Pancreas (tissue), 10 donors: ENCODE results near the gene ATP13A1. TPM values are rescaled to one million over a fixed set of nuclear protein-coding genes. Genes with fewer than 3 reads are reported as not detected.

ENCODE experiments used
- ATAC-seq, 4 donors: fragments of 200-7000 bp; cut with Tn5 transposase; one replicate each; pipeline versions ENCODE4 v1.8.0 to v1.9.1; 2020; ENCODE audit warnings: mild to moderate bottlenecking in 4 of 4, moderate library complexity in 4 of 4
- DNase-seq, 6 donors: peaks; one replicate each; pipeline ENCODE4 v3.0.0-alpha.2; 2020
- FAIRE-seq: peaks from 2 replicates; lab custom pipeline; 2012; peaks lifted over from hg19 to GRCh38; lab: Jason Lieb, UNC
- H3K27ac ChIP-seq, 4 donors: fragments of 200-600 bp; sonication (generic); 1 replicate in 3 of 4; 2 replicates in 1 of 4; pipeline versions ENCODE4 v1.5.0 to v1.8.0; 2020
- H3K27me3 ChIP-seq, 4 donors: fragments of 200-600 bp; one replicate each; pipeline ENCODE4 v1.8.0; 2021
- H3K36me3 ChIP-seq, 3 donors: fragments of 200-600 bp; sonication (generic) in 1 of 3; one replicate each; pipeline versions ENCODE4 v1.5.0 to v1.8.0; 2020 to 2021
- H3K4me1 ChIP-seq, 3 donors: fragments of 200-600 bp; one replicate each; pipeline ENCODE4 v1.8.0; 2021
- H3K4me3 ChIP-seq, 4 donors: fragments of 200-600 bp; sonication (generic) in 2 of 4; one replicate each; pipeline versions ENCODE4 v1.5.0 to v1.8.0; 2020 to 2021
- H3K9me3 ChIP-seq, 4 donors: fragments of 200-600 bp; one replicate each; pipeline ENCODE4 v1.8.0; 2021
- WGBS, 2 donors: extraction: QIAGEN DNeasy Blood & Tissue Kit; methylation state at CpG; one replicate each; pipeline ENCODE4 v1.1.7; 2013; 5-methylcytosine and 5-hydroxymethylcytosine counted together
- intact Hi-C, 3 donors: fragments of 100-400 bp; cut with DNase I; formaldehyde crosslinking; loops; one replicate each; pipeline versions ENCODE4 v1.11.1 to v1.14.2; 2022
- polyA plus RNA-seq, 2 donors: library from polyadenylated mRNA; stranded (reverse); fragments of 200-250 nt; gene quantifications; one replicate each; pipeline ENCODE4 v1.2.3, GENCODE V29; 2013
- total RNA-seq, 6 donors: library from RNA; stranded (reverse); fragmentation: NEBNext Ultra II Directional in 4 of 6; extraction: Animal tissue kit (Norgen Biotek cat#: 25700) in 4 of 6; gene quantifications; one replicate each; pipeline versions ENCODE4 v1.2.1 to v1.2.4, GENCODE V29; 2021 to 2023
- TF ChIP-seq, protein P1 (sequence below), 4 donors: fragments of 200-600 bp; sonication (generic) in 3 of 4; IDR thresholded peaks; one replicate each; pipeline versions ENCODE4 v1.5.0 to v1.8.0; 2021; ENCODE audit warnings: antibody characterized with exemption in 4 of 4
- donor health status: healthy with polysubstance abuse.
- donor health status: DM: no; HTN: no; CAD: no; lungs with moderate emphysema.
- donor health status: DM: no; HTN: no; CAD: no.
- donor health status: control.
- donor health status: control.
- donor health status: Bipolar disorder and iron deficiency.
- donor health status: DM: yes; HTN: yes; CAD: no.
- donor health status: DM: no; HTN: no; CAD: no.
- donor health status: DM: no; HTN: no; CAD: no.
- donor health status: DM: yes; HTN: yes; CAD: no.

The ATP13A1 gene
- total RNA-seq: 10 to 100 TPM; 24.9 to 46.2 (median 33.6) TPM
- 10 to 100 TPM; 63.8 to 77.3 TPM for polyA plus RNA-seq

DNA sequence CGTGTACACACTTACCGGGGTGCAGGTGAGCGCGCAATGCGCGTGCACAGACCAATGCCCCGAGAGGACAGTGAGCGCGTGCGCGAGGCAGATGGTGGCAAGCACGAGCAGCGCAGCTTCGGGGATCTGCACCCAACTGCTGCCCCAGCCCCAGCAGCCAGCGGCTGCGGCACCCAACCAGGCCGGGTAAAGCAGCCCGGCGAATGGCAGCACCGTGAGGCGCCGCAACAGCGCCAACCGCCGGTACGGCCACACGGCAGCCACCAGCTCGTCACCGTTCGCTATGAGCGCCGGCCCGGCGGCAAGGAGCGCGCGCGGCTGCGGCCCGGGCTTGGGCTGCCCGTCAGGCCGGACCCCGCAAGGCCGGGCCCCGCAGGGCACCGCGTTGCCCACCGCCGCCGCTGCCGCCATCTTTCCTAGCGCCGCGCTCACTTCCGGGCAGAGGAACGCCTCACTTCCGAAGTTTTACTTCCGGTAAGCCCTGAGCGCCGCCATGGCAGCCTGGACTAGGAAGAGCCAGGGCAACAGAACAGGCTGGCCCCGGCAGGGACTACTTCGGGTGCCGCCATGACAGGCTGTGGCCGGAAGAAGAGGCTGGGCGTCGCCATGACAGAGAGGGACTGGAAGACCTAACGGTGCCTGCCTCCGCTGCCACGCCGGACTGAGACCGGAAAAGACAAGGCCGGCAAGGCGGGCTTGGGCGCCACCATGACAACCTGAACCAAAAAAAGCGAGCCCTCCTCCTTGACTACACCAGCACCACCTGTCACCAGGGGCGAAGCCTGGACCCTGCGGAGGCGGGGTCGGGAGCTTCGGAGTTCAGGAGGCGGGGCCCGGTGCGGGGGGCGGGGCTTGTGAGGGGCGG lies at the start of gene ATP13A1:
Gene ATP13A1, minus strand, starts transcription at position 421 of the 865 bp plus-strand sequence. Its CDS starts 10 bp downstream, at position 411.
- H3K4me3 ChIP-seq: peak within 1 kb of the TSS; percentile 97 to 100 (median 99)
- ATAC-seq (peak; percentile 92 to 95 (median 93)), FAIRE-seq (no peak), DNase-seq (peak; percentile 94 to 99 (median 98))
- intact Hi-C loops: no loop called here
- WGBS, 2 donors: 0 to 1% methylated on average over 66 to 85 of the region's 85 CpGs
- peak within 1 kb of the TSS; percentile 73 to 90 (median 82) for H3K27ac ChIP-seq
- no peaks in the 10 kb centered on the region for H3K27me3 ChIP-seq
- TF ChIP-seq, protein P1, sequence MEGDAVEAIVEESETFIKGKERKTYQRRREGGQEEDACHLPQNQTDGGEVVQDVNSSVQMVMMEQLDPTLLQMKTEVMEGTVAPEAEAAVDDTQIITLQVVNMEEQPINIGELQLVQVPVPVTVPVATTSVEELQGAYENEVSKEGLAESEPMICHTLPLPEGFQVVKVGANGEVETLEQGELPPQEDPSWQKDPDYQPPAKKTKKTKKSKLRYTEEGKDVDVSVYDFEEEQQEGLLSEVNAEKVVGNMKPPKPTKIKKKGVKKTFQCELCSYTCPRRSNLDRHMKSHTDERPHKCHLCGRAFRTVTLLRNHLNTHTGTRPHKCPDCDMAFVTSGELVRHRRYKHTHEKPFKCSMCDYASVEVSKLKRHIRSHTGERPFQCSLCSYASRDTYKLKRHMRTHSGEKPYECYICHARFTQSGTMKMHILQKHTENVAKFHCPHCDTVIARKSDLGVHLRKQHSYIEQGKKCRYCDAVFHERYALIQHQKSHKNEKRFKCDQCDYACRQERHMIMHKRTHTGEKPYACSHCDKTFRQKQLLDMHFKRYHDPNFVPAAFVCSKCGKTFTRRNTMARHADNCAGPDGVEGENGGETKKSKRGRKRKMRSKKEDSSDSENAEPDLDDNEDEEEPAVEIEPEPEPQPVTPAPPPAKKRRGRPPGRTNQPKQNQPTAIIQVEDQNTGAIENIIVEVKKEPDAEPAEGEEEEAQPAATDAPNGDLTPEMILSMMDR (IDR thresholded peaks at IDR 0.05): no peak
- H3K4me1 ChIP-seq: peaks cover 0 to 15% (median 0%) of the 10 kb centered on the region in 3 donors
- no peaks in the 10 kb centered on the region for H3K9me3 ChIP-seq
- peaks cover 0 to 11% (median 5%) of the 10 kb centered on the region in 3 donors for H3K36me3 ChIP-seq

DNA sequence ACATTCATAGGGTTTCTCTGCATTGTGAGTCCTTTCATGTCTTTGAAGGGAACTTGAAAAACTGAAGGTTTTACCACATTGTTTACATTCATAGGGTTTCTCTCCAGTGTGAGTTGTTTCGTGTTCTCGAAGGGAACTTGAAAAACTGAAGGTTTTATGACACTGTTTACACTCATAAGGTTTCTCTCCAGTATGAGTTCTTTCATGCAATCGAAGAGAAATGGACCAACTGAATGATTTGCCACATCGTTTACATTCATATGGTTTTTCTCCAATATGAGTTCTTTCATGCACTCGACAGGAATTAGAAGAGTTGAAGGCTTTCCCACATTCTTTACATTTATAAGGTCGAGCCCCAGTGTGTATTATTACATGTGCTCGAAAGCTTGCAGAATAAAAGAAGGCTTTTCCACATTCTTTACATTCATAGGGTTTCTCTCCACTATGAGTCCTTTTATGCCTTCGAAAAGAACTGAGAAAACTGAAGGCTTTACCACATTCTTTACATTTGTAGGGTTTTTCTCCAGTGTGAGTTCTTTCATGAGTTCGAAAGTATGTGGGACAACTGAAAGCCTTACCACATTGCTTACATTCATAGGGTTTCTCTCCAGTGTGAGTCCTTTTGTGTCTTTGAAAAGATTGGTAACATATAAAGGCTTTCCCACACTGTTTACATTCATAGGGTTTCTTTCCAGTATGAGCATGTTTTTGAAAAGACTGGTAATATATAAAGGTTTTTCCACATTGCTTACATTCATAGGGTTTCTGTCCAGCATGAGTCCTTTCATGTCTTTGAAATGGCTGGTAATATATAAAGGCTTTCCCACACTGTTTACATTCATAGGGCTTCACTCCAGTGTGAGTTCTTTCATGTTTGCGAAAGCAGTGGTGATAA lies 48.7 kb upstream of the ATP13A1 start:
- Histone ChIP-seq H3K36me3 (peaks cover 15 to 37% (median 20%) of the 10 kb centered on the region in 3 donors), H3K4me3 (no peak overlapping the region), H3K9me3 (peaks cover 0 to 55% (median 17%) of the 10 kb centered on the region in 4 donors), H3K27ac (no peak overlapping the region), H3K4me1 (no peaks in the 10 kb centered on the region), H3K27me3 (no peaks in the 10 kb centered on the region)
- no peak for FAIRE-seq
- TF ChIP-seq, protein P1 (IDR thresholded peaks at IDR 0.05): no peak
- no peak for ATAC-seq
- 98 to 99% methylated on average over 10 of the region's 10 CpGs for WGBS, 2 donors
- intact Hi-C loops: no loop called here
- no peak for DNase-seq

DNA sequence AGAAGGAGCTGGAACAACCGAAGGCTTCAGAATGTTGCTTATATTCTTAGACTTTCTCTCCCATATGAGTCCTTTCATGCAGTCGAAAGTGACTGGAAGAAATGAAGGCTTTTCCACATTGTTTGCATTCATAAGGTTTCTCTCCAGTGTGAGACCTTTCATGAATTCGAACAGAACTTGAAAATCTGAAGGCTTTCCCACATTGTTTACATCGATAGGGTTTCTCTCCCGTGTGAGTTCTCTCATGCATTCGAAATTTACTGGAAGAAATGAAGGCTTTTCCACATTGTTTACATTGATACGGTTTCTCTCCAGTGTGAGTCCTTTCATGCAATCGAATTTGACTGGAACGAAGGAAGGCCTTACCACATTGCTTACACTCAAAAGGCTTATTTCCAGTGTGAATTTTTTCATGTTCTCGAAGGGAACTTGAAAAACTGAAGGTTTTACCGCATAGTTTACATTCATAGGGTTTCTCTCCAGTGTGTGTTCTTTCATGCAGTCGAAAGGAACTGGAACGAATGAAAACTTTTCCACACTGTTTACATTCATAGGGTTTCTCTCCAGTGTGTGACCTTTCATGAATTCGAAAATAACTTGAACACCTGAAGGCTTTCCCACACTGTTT lies 47.9 kb upstream of the ATP13A1 start:
- Histone ChIP-seq H3K9me3 (peaks cover 0 to 52% (median 17%) of the 10 kb centered on the region in 4 donors), H3K27me3 (no peaks in the 10 kb centered on the region), H3K36me3 (peaks cover 15 to 37% (median 20%) of the 10 kb centered on the region in 3 donors), H3K27ac (no peak overlapping the region), H3K4me3 (no peak overlapping the region), H3K4me1 (no peaks in the 10 kb centered on the region)
- ATAC-seq (no peak), DNase-seq (no peak), FAIRE-seq (no peak)
- WGBS, 2 donors: 97 to 98% methylated on average over 14 of the region's 14 CpGs
- TF ChIP-seq, protein P1 (IDR thresholded peaks at IDR 0.05): no peak
- intact Hi-C loops: no loop called here

DNA sequence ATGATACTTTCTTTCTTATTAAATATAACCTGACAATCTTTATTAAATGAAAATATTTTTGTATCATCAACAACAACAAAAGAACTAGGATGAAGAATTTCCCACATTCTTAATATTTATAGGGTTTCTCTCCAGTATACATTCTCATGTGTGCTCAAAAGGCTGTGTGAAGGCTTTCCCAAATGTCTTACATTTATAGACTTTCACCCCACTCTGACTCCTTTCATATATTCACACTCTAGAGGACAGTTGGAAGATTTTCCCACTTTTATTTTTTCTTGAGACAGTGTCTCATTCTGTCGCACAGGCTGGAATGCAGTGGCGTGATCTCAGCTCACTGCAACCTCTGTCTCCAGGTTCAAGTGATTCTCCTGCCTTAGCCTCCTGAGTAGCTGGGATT lies 47.0 kb upstream of the ATP13A1 start:
- Histone ChIP-seq H3K27ac (no peak overlapping the region), H3K36me3 (peaks cover 15 to 37% (median 20%) of the 10 kb centered on the region in 3 donors), H3K4me1 (no peaks in the 10 kb centered on the region), H3K4me3 (no peak overlapping the region), H3K9me3 (peaks cover 0 to 52% (median 17%) of the 10 kb centered on the region in 4 donors), H3K27me3 (no peaks in the 10 kb centered on the region)
- TF ChIP-seq, protein P1 (IDR thresholded peaks at IDR 0.05): no peak
- 97 to 99% methylated on average over 2 of the region's 2 CpGs for WGBS, 2 donors
- ATAC-seq (no peak), FAIRE-seq (no peak), DNase-seq (no peak)
- intact Hi-C loops: no loop called here
